K562 (cell line): Measurements from ENCODE around the gene PCDHB15. TPM values are rescaled to one million over a fixed set of nuclear protein-coding genes. Genes with fewer than 3 reads are reported as not detected.
A peak's percentile ranks its signal among the peaks of the same experiment; 100 is the strongest.
"Not testable (repeated sequence)": the region's sequence is repeated elsewhere in the genome, so short reads cannot be mapped to it uniquely, and the experiment has no call there.

Experiments used
- ATAC-seq: fragments of 200-7000 bp; cut with Tn5 transposase; 3 replicates; pipeline ENCODE4 v1.9.1; 2020; ENCODE audit warnings: moderate library complexity
- BruUV-seq: library from RNA; stranded (reverse); fragments of 400-500 nt; replicated peaks from 2 replicates; lab custom pipeline; 2021; lab: Mats Ljungman, UMichigan
- CTCF ChIA-PET: fragments of 300-600 bp; formaldehyde crosslinking; extraction: SDS; loops from one replicate; lab custom pipeline; 2021; ENCODE audit warnings: low intra/inter-chr PET ratio; lab: Yijun Ruan, JAX
- POLR2A ChIA-PET: fragments of 300-600, 350-650 bp; sonication (Branson Sonifier 250); formaldehyde crosslinking; extraction: SDS; loops from one replicate; lab custom pipeline; 2021; ENCODE audit warnings: antibody characterized with exemption, inconsistent platforms; lab: Yijun Ruan, JAX
- DNase-seq, 4 experiments: peaks; one replicate each; pipeline versions ENCODE4 v3.0.0 to v3.0.0-alpha.2; 2011 to 2018; ENCODE audit warnings: low spot score in 3 of 4, mixed read lengths in 3 of 4; ENCODE audit errors: extremely low read depth in 1 of 4
- FAIRE-seq: peaks from 2 replicates; lab custom pipeline; 2011; peaks lifted over from hg19 to GRCh38; lab: Jason Lieb, UNC
- H2AFZ ChIP-seq: 2 replicates; pipeline ENCODE4 v1.6.0; 2011; ENCODE audit warnings: low read depth, low read length, control low read depth, inconsistent platforms
- H3K27ac ChIP-seq: fragments of 200-600 bp; 3 replicates; pipeline ENCODE4 v1.8.0; 2011; ENCODE audit warnings: low read depth, mild to moderate bottlenecking, control low read depth, inconsistent platforms, low read length, moderate library complexity, mixed read lengths; ENCODE audit errors: extremely low read depth
- H3K27me3 ChIP-seq, 2 experiments: fragments of 300-600 bp in 1 of 2; 2 replicates in 1 of 2; 3 replicates in 1 of 2; pipeline versions ENCODE4 v1.6.0 to v1.8.0; 2011; ENCODE audit warnings: inconsistent platforms in 2 of 2, low read length in 2 of 2, mild to moderate bottlenecking in 1 of 2, mixed read lengths in 1 of 2, moderate library complexity in 1 of 2; ENCODE audit not compliant: control insufficient read depth in 2 of 2, insufficient read depth in 2 of 2
- H3K36me3 ChIP-seq: fragments of 300-600 bp; 3 replicates; pipeline ENCODE4 v1.8.0; 2011; ENCODE audit warnings: mild to moderate bottlenecking, low read length, inconsistent platforms; ENCODE audit not compliant: control insufficient read depth, insufficient read depth
- H3K4me1 ChIP-seq, 2 experiments: fragments of 200-600 bp in 1 of 2; replicated peaks in 1 of 2; 2 replicates in 1 of 2; 3 replicates in 1 of 2; pipeline versions ENCODE4 v1.5.1 to v1.8.0; 2011; ENCODE audit warnings: inconsistent platforms in 2 of 2, low read length in 2 of 2, mild to moderate bottlenecking in 1 of 2, mixed read lengths in 1 of 2, moderate library complexity in 1 of 2; ENCODE audit not compliant: control insufficient read depth in 2 of 2, insufficient read depth in 2 of 2
- H3K4me2 ChIP-seq: 2 replicates; pipeline ENCODE4 v1.6.1; 2011; ENCODE audit warnings: low read length, control low read depth, inconsistent platforms, mixed read lengths; ENCODE audit not compliant: insufficient read depth
- H3K4me3 ChIP-seq: fragments of 200-600 bp; sonication (generic), shearing (Covaris generic); 2 replicates; pipeline ENCODE4 v1.5.1; 2016; ENCODE audit warnings: control low read depth, inconsistent platforms
- H3K79me2 ChIP-seq: fragments of 200-600 bp; 3 replicates; pipeline ENCODE4 v1.8.0; 2011; ENCODE audit warnings: low read length, inconsistent platforms; ENCODE audit not compliant: control insufficient read depth, insufficient read depth
- H3K9ac ChIP-seq, 2 experiments: 2 replicates each; pipeline versions ENCODE4 v1.6.0 to v1.6.1; 2011; ENCODE audit warnings: low read depth in 2 of 2, low read length in 2 of 2, control low read depth in 1 of 2, inconsistent platforms in 1 of 2, mild to moderate bottlenecking in 1 of 2, mixed read lengths in 1 of 2; ENCODE audit not compliant: insufficient read depth in 1 of 2
- H3K9me1 ChIP-seq: one replicate; pipeline ENCODE4 v1.6.0; 2011; ENCODE audit warnings: inconsistent platforms, mild to moderate bottlenecking, low read length, moderate library complexity; ENCODE audit not compliant: control insufficient read depth, insufficient read depth
- H3K9me3 ChIP-seq: replicated peaks from 2 replicates; pipeline ENCODE4 v1.5.1; 2011; ENCODE audit warnings: low read depth, low read length, inconsistent platforms; ENCODE audit not compliant: control insufficient read depth, insufficient read depth
- H4K20me1 ChIP-seq: replicated peaks from 2 replicates; pipeline ENCODE4 v1.6.1; 2011; ENCODE audit warnings: low read length, inconsistent platforms, mixed read lengths; ENCODE audit not compliant: control insufficient read depth, insufficient read depth
- WGBS: fragments of 100-300 bp; shearing (Covaris generic); methylation state at CpG from one replicate; pipeline ENCODE4 v1.1.6; 2016; ENCODE audit warnings: low coverage, mixed read lengths; ENCODE audit not compliant: insufficient coverage; ENCODE audit errors: missing lambda C conversion rate; 5-methylcytosine and 5-hydroxymethylcytosine counted together
- in situ Hi-C: fragments of 300-500 bp; cut with MboI; formaldehyde crosslinking; loops from 4 replicates; pipeline ENCODE4 v1.15.0; 2018; ENCODE audit warnings: inconsistent platforms, mixed read lengths
- intact Hi-C: fragments of 100-400 bp; cut with micrococcal nuclease; formaldehyde crosslinking; loops from 2 replicates; pipeline ENCODE4 v1.14.2; 2022
- polyA plus RNA-seq, 8 experiments: library from polyadenylated mRNA; depleted of rRNA in 4 of 8; stranded (reverse) in 5 of 8; unstranded in 3 of 8; fragments of >200 nt; fragmentation: Nextera tagmentation in 2 of 8; fragmentation: Illumina TruSeq in 1 of 8; extraction: Ambion mirVana in 2 of 8; extraction: Trizol in 1 of 8; gene quantifications; 2 replicates each; pipeline versions ENCODE4 v1.2.1 to v1.2.3, GENCODE V29; 2011 to 2014; ENCODE audit warnings: inconsistent platforms in 1 of 8, missing spikeins in 1 of 8
- total RNA-seq, 7 experiments: library from RNA; depleted of rRNA in 6 of 7; stranded (reverse); fragments of >200 nt in 6 of 7; fragmentation: Illumina TruSeq in 2 of 7; extraction: Trizol in 2 of 7; gene quantifications; 2 replicates each; pipeline versions ENCODE4 v1.2.1 to v1.2.3, GENCODE V29; 2011 to 2021; ENCODE audit warnings: low replicate concordance in 1 of 7
- TF ChIP-seq, protein P1 (sequence below), 3 experiments: IDR thresholded peaks in 2 of 3; conservative IDR thresholded peaks in 1 of 3; 2 replicates each; pipeline ENCODE4 v1.5.1; 2011 to 2012; ENCODE audit warnings: low read length in 3 of 3, mild to moderate bottlenecking in 3 of 3, control low read depth in 2 of 3, improper control_type of control experiment in 1 of 3, inconsistent platforms in 1 of 3, low read depth in 1 of 3, mixed read lengths in 1 of 3, moderate library complexity in 1 of 3; ENCODE audit not compliant: insufficient read depth in 2 of 3
- TF ChIP-seq, protein P2 (sequence below), 2 experiments: fragments of 450-650 bp in 1 of 2; sonication (generic) in 1 of 2; formaldehyde crosslinking; conservative IDR thresholded peaks; 2 replicates each; pipeline versions ENCODE4 v1.4.0 to v1.8.1; 2020 to 2022; ENCODE audit warnings: mild to moderate bottlenecking in 1 of 2, missing genetic modification reagents in 1 of 2

The PCDHB15 gene
- total and polyA plus RNA-seq, 9 of the 15 experiments (the other 6 are each of a cell fraction or from before 2014, with no cell fraction given): 0.04 to 0.15 (median 0.07) TPM; not detected in 5

DNA sequence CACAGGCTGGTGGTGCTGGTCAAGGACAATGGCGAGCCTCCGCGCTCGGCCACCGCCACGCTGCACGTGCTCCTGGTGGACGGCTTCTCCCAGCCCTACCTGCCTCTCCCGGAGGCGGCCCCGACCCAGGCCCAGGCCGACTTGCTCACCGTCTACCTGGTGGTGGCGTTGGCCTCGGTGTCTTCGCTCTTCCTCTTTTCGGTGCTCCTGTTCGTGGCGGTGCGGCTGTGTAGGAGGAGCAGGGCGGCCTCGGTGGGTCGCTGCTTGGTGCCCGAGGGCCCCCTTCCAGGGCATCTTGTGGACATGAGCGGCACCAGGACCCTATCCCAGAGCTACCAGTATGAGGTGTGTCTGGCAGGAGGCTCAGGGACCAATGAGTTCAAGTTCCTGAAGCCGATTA is 29.2 kb upstream of the PCDHB15 start:
- CTCF ChIA-PET, H3K9me3 ChIP-seq, H4K20me1 ChIP-seq, H3K4me2 ChIP-seq, POLR2A ChIA-PET, BruUV-seq, H3K9ac ChIP-seq, H3K4me3 ChIP-seq, ATAC-seq, H3K36me3 ChIP-seq, H3K9me1 ChIP-seq, H3K27me3 ChIP-seq, H3K79me2 ChIP-seq, H2AFZ ChIP-seq, FAIRE-seq, DNase-seq, H3K4me1 ChIP-seq, H3K27ac ChIP-seq: not testable (repeated sequence)
- intact Hi-C loops: loop anchor here (10.0 kb wide), 1 partner anchor 109 kb away; the partner anchor contains the start of gene TAF7
- in situ Hi-C loops: loop anchor here (25.0 kb wide), 1 partner anchor 921 kb away; no protein-coding TSS in a partner anchor
- WGBS: 4% methylated on average over 11 of the region's 26 CpGs

DNA sequence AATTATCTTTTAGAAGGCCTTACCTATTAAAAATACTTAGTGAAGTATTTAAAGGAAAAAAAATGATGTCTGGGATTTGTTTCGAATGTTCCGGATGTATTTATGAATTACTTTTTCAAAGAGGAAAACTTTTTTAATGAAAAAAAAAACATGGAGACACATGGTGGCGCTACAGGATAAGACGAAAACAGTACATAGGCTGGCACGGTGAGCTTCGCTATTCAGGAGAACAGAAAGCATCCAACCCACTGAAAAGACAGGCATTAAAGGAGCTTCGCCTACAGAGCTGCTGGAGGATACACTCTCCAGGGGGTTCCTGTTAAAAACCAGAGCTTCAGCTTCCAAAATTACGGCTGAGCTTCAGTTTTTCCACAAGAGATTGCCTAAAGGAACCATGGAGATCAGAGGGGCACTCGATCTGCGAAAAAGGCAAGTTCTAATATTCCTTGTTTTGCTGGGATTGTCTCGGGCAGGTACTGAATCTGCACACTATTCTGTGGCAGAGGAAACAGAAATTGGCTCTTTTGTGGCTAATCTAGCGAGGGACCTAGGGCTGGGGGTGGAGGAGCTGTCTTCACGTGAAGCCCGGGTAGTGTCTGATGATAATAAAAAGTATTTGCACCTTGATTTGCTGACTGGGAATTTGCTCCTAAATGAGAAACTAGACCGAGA is 21.9 kb upstream of the PCDHB15 start, which contains the start of gene PCDHB14:
PCDHB14 (plus strand) TSS at position 232 of the 672 bp plus-strand sequence; CDS start at position 395, 163 bp downstream.
- BruUV-seq: no TSS peak
- ChIA-PET CTCF (interaction anchor here (0.7 to 1.2 kb wide), 3 partner anchors 115 to 842 kb away, joined by 3 to 6 read pairs (median 3); partner anchors contain the start of gene PCDHGA2), POLR2A (interaction anchor here (1.2 to 1.3 kb wide), 2 partner anchors 9 to 341 kb away, joined by 3 to 4 read pairs; no protein-coding TSS in a partner anchor)
- intact Hi-C loops: loop anchor here (1.0 kb wide), 1 partner anchor 341 kb away; no protein-coding TSS in a partner anchor
- under 1% methylated on average over 15 of the region's 15 CpGs for WGBS
- Histone ChIP-seq H3K27me3 (peaks cover 0 to 6% of the 10 kb centered on the region in 2 experiments; a peak in 2 of 5 replicates), H3K9ac (no peak within 1 kb of the TSS), H3K9me3 (no peaks in the 10 kb centered on the region), H3K27ac (no peak within 1 kb of the TSS), H3K4me1 (no peaks in the 10 kb centered on the region), H3K36me3 (no peaks in the 10 kb centered on the region), H3K9me1 (no peaks in the 10 kb centered on the region), H3K4me3 (no peak within 1 kb of the TSS), H3K79me2 (no peaks in the 10 kb centered on the region), H3K4me2 (no peak within 1 kb of the TSS; the same call in 1 of the 2 replicates), H2AFZ (peak within 1 kb of the TSS; percentile 35; the same call in 1 of the 2 replicates), H4K20me1 (no peaks in the 10 kb centered on the region)
- TF ChIP-seq, protein P1, sequence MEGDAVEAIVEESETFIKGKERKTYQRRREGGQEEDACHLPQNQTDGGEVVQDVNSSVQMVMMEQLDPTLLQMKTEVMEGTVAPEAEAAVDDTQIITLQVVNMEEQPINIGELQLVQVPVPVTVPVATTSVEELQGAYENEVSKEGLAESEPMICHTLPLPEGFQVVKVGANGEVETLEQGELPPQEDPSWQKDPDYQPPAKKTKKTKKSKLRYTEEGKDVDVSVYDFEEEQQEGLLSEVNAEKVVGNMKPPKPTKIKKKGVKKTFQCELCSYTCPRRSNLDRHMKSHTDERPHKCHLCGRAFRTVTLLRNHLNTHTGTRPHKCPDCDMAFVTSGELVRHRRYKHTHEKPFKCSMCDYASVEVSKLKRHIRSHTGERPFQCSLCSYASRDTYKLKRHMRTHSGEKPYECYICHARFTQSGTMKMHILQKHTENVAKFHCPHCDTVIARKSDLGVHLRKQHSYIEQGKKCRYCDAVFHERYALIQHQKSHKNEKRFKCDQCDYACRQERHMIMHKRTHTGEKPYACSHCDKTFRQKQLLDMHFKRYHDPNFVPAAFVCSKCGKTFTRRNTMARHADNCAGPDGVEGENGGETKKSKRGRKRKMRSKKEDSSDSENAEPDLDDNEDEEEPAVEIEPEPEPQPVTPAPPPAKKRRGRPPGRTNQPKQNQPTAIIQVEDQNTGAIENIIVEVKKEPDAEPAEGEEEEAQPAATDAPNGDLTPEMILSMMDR (IDR thresholded peaks at IDR 0.05 in 2 of 3, conservative IDR thresholded peaks at IDR 0.05 in 1 of 3; ENCODE audit: insufficient read depth in 2 of 3, low read depth in 1 of 3, low read length in 3 of 3): peak; percentile 34 to 64 (median 52); a peak in 5 of 6 replicates
- TF ChIP-seq, protein P2, sequence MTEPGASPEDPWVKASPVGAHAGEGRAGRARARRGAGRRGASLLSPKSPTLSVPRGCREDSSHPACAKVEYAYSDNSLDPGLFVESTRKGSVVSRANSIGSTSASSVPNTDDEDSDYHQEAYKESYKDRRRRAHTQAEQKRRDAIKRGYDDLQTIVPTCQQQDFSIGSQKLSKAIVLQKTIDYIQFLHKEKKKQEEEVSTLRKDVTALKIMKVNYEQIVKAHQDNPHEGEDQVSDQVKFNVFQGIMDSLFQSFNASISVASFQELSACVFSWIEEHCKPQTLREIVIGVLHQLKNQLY (CRISPR knock-in tag; conservative IDR thresholded peaks at IDR 0.05): no peak
- DNase-seq: peak in 3 of 4 experiments; percentile 8 to 30 (median 18)
- ATAC-seq: peak; percentile 77
- peak; percentile 77 for FAIRE-seq
- in situ Hi-C loops: loop anchor here (25.0 kb wide), 1 partner anchor 914 kb away; no protein-coding TSS in a partner anchor

DNA sequence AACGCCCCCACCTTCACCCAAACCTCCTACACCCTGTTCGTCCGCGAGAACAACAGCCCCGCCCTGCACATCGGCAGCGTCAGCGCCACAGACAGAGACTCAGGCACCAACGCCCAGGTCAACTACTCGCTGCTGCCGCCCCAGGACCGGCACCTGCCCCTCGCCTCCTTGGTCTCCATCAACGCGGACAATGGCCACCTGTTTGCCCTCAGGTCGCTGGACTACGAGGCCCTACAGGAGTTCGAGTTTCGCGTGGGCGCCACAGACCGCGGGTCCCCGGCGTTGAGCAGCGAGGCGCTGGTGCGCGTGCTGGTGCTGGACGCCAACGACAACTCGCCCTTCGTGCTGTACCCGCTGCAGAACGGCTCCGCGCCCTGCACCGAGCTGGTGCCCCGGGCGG is 20.4 kb upstream of the PCDHB15 start:
- H4K20me1 ChIP-seq, H2AFZ ChIP-seq, H3K79me2 ChIP-seq, POLR2A ChIA-PET, H3K4me3 ChIP-seq, intact Hi-C loops, H3K4me1 ChIP-seq, ATAC-seq, H3K27me3 ChIP-seq, FAIRE-seq, BruUV-seq, H3K9me3 ChIP-seq, DNase-seq, H3K36me3 ChIP-seq, H3K27ac ChIP-seq, H3K9ac ChIP-seq, H3K4me2 ChIP-seq, CTCF ChIA-PET, H3K9me1 ChIP-seq: not testable (repeated sequence)
- WGBS: 5% methylated on average over 10 of the region's 40 CpGs
- in situ Hi-C loops: loop anchor here (25.0 kb wide), 1 partner anchor 912 kb away; no protein-coding TSS in a partner anchor
